Measurements from ENCODE around the gene TEN1. TPM values are rescaled to one million over a fixed set of nuclear protein-coding genes. Genes with fewer than 3 reads are reported as not detected.
A peak's percentile ranks its signal among the peaks of the same experiment; 100 is the strongest.

TEN1 gene
- total and polyA plus RNA-seq, 9 of the 15 experiments (the other 6 are each of a cell fraction or from before 2014, with no cell fraction given), result 1.3 to 25.7 (median 10.1) TPM

DNA sequence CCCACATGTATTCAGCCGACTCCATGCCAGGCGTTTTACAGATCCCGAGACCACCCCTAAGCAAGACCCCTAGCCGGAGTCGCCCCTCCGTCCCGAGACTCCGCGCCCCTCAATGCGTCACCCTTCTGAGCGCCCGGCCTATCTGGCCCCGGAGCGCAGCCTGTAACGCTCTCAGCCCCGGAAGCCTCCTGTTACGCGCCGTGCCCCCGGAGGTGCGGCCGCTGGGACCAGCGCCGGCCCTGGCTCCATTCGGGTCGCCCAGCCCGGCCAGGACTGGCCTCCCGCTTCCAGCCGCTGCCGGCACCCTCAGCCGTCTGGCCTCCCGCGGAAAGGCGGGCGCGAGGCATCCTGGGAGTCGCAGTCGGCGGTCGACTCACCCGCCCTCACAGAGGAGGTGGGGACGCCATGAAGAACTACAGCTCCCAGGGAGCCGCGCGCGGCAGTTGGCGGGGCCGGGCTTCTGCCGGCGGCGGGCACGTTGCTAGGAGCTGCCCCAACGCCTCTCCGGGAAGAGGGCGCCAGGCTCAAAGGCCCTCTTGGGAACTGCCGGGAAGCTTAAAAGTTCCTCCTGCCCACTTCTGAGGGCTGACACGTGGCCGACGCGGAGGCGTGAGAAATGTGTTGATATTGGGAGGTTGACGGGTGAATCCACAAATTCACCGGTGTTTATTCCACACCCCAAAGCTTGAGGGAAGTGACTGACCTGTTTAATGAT lies 38.2 kb upstream of the TEN1 start, which contains the start of gene FBF1 (continued):
- TF ChIP-seq, protein P1, sequence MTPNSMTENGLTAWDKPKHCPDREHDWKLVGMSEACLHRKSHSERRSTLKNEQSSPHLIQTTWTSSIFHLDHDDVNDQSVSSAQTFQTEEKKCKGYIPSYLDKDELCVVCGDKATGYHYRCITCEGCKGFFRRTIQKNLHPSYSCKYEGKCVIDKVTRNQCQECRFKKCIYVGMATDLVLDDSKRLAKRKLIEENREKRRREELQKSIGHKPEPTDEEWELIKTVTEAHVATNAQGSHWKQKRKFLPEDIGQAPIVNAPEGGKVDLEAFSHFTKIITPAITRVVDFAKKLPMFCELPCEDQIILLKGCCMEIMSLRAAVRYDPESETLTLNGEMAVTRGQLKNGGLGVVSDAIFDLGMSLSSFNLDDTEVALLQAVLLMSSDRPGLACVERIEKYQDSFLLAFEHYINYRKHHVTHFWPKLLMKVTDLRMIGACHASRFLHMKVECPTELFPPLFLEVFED (CRISPR knock-in tag; conservative IDR thresholded peaks at IDR 0.05), result 0 out of 2 replicates have a peak, but pooled peaks have one; percentile 7
- TF ChIP-seq ZNF696 (CRISPR knock-in tag; conservative IDR thresholded peaks at IDR 0.05), result no peak
- TF ChIP-seq ZNF41 (CRISPR knock-in tag; conservative IDR thresholded peaks at IDR 0.05), result no peak
- no peak for TF ChIP-seq ZFP30 (CRISPR knock-in tag; IDR thresholded peaks at IDR 0.05; ENCODE audit: borderline replicate concordance)
- no peak for TF ChIP-seq ZNF324 (CRISPR knock-in tag; IDR thresholded peaks at IDR 0.05)
- no peak for TF ChIP-seq ZZZ3 (IDR thresholded peaks at IDR 0.05)
- no peak for TF ChIP-seq BRD4 (IDR thresholded peaks at IDR 0.05)
- TF ChIP-seq, protein P2, sequence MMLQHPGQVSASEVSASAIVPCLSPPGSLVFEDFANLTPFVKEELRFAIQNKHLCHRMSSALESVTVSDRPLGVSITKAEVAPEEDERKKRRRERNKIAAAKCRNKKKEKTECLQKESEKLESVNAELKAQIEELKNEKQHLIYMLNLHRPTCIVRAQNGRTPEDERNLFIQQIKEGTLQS (IDR thresholded peaks at IDR 0.05), result no peak
- TF ChIP-seq, protein P2 (CRISPR knock-in tag; conservative IDR thresholded peaks at IDR 0.05), result 0 out of 2 replicates have a peak, but pooled peaks have one; percentile 49
- TF ChIP-seq, protein P3, sequence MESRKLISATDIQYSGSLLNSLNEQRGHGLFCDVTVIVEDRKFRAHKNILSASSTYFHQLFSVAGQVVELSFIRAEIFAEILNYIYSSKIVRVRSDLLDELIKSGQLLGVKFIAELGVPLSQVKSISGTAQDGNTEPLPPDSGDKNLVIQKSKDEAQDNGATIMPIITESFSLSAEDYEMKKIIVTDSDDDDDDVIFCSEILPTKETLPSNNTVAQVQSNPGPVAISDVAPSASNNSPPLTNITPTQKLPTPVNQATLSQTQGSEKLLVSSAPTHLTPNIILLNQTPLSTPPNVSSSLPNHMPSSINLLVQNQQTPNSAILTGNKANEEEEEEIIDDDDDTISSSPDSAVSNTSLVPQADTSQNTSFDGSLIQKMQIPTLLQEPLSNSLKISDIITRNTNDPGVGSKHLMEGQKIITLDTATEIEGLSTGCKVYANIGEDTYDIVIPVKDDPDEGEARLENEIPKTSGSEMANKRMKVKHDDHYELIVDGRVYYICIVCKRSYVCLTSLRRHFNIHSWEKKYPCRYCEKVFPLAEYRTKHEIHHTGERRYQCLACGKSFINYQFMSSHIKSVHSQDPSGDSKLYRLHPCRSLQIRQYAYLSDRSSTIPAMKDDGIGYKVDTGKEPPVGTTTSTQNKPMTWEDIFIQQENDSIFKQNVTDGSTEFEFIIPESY (CRISPR knock-in tag; IDR thresholded peaks at IDR 0.05), result 0 out of 2 replicates have a peak, but pooled peaks have one; percentile 11
- TF ChIP-seq EGR1 (conservative IDR thresholded peaks at IDR 0.05), result peak; percentile 56
- peak; percentile 88 for TF ChIP-seq HMGN3 (IDR thresholded peaks at IDR 0.05; ENCODE audit: borderline replicate concordance, extremely low read depth, insufficient read length, low read depth, low read length)
- no peak for TF ChIP-seq ZNF184 (CRISPR knock-in tag; IDR thresholded peaks at IDR 0.05)
- peak; percentile 39; the same call in 1 of the 2 replicates for TF ChIP-seq ESRRA (IDR thresholded peaks at IDR 0.05; ENCODE audit: borderline replicate concordance, low read depth)
- TF ChIP-seq MYBL2 (IDR thresholded peaks at IDR 0.05; ENCODE audit: low read depth), result no peak
- TF ChIP-seq MYBL2 (CRISPR knock-in tag; IDR thresholded peaks at IDR 0.05; ENCODE audit: borderline replicate concordance), result no peak
- peak; percentile 87 for TF ChIP-seq FUS (optimal IDR thresholded peaks at IDR 0.05; ENCODE audit: low read depth, low read length)
- TF ChIP-seq STAG1 (CRISPR knock-in tag; IDR thresholded peaks at IDR 0.05; ENCODE audit: borderline replicate concordance), result no peak
- TF ChIP-seq MCM7 (IDR thresholded peaks at IDR 0.05), result no peak
- TF ChIP-seq SOX6 (IDR thresholded peaks at IDR 0.05), result peak; percentile 33; the same call in 1 of the 2 replicates
- TF ChIP-seq FOXK2 (conservative IDR thresholded peaks at IDR 0.05 in 1 of 2, IDR thresholded peaks at IDR 0.05 in 1 of 2; ENCODE audit: low read depth in 2 of 2), result peak; percentile 43 to 47; a peak in 2 of 4 replicates
- TF ChIP-seq RBFOX2 (IDR thresholded peaks at IDR 0.05; ENCODE audit: low read depth, low read length), result peak; percentile 97
- TF ChIP-seq, protein P4, sequence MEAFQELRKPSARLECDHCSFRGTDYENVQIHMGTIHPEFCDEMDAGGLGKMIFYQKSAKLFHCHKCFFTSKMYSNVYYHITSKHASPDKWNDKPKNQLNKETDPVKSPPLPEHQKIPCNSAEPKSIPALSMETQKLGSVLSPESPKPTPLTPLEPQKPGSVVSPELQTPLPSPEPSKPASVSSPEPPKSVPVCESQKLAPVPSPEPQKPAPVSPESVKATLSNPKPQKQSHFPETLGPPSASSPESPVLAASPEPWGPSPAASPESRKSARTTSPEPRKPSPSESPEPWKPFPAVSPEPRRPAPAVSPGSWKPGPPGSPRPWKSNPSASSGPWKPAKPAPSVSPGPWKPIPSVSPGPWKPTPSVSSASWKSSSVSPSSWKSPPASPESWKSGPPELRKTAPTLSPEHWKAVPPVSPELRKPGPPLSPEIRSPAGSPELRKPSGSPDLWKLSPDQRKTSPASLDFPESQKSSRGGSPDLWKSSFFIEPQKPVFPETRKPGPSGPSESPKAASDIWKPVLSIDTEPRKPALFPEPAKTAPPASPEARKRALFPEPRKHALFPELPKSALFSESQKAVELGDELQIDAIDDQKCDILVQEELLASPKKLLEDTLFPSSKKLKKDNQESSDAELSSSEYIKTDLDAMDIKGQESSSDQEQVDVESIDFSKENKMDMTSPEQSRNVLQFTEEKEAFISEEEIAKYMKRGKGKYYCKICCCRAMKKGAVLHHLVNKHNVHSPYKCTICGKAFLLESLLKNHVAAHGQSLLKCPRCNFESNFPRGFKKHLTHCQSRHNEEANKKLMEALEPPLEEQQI (IDR thresholded peaks at IDR 0.05), result no peak
